ENCODE data around the gene SLC25A23.

- no peak for TF ChIP-seq CTCF (IDR thresholded peaks at IDR 0.05; ENCODE audit: low read length)
- TF ChIP-seq EZH2 (IDR thresholded peaks at IDR 0.05; ENCODE audit: borderline replicate concordance, low read length), result no peak
Observed at GRCh38 chr19:6423499-6424194, 35.9 kb downstream of the SLC25A23 start.

Data from OCI-LY1 (cell line).